Progenitor cell of endocrine pancreas (in vitro differentiated cells): ENCODE results near the gene ABHD12B. TPM values are rescaled to one million over a fixed set of nuclear protein-coding genes. Genes with fewer than 3 reads are reported as not detected.

Experiments used
- DNase-seq: peaks from one replicate; pipeline ENCODE4 v3.0.0; 2021; ENCODE audit warnings: low spot score; ENCODE audit not compliant: unreplicated experiment
- H3K27ac Mint-ChIP-seq: 2 replicates; pipeline ENCODE4 v1.8.0; 2021; ENCODE audit warnings: mild to moderate bottlenecking, moderate library complexity, mixed read lengths
- H3K27me3 Mint-ChIP-seq: 2 replicates; pipeline ENCODE4 v1.8.0; 2021; ENCODE audit warnings: mixed read lengths
- H3K36me3 Mint-ChIP-seq: 2 replicates; pipeline ENCODE4 v1.8.0; 2022; ENCODE audit warnings: mixed read lengths; ENCODE audit not compliant: insufficient read depth
- H3K4me1 Mint-ChIP-seq: 2 replicates; pipeline ENCODE4 v1.8.0; 2021; ENCODE audit warnings: low read depth, mixed read lengths
- H3K4me3 Mint-ChIP-seq: 2 replicates; pipeline ENCODE4 v1.8.0; 2021; ENCODE audit warnings: low read depth, mild to moderate bottlenecking, moderate library complexity, mixed read lengths
- H3K9me3 Mint-ChIP-seq: 2 replicates; pipeline ENCODE4 v1.8.0; 2021; ENCODE audit warnings: low read depth, mixed read lengths
- CTCF ChIP-seq: fragments of 200-600 bp; sonication (generic); IDR thresholded peaks from one replicate; pipeline ENCODE4 v1.5.0; 2021; ENCODE audit warnings: antibody characterized with exemption, mild to moderate bottlenecking; ENCODE audit not compliant: unreplicated experiment
- total RNA-seq: library from RNA; stranded (reverse); gene quantifications from 2 replicates; pipeline ENCODE4 v1.2.1, GENCODE V29; 2021

The ABHD12B gene
- total RNA-seq, 1 donor from 2014 or later, result not detected

- Mint-ChIP-seq H3K4me1 (no peaks in the 10 kb centered on the region), H3K4me3 (no peak overlapping the region), H3K27ac (no peak overlapping the region), H3K36me3 (no peaks in the 10 kb centered on the region), H3K9me3 (no peaks in the 10 kb centered on the region), H3K27me3 (peaks cover 73% of the 10 kb centered on the region)
- TF ChIP-seq CTCF, result no peak
- DNase-seq, result no peak
These were observed 27.5 kb upstream of the ABHD12B start for GRCh38 chr14:50844391-50844790.

- H3K27me3 Mint-ChIP-seq, result peaks cover 65% of the 10 kb centered on the region
- no peak overlapping the region for H3K27ac Mint-ChIP-seq
- H3K9me3 Mint-ChIP-seq, result no peaks in the 10 kb centered on the region
- H3K4me3 Mint-ChIP-seq, result no peak overlapping the region
- no peak for DNase-seq
- no peaks in the 10 kb centered on the region for H3K4me1 Mint-ChIP-seq
- TF ChIP-seq CTCF, result no peak
- H3K36me3 Mint-ChIP-seq, result no peaks in the 10 kb centered on the region
These were observed 26.7 kb upstream of the ABHD12B start for GRCh38 chr14:50845166-50845565.

- no peak for DNase-seq
- Mint-ChIP-seq H3K4me1 (no peaks in the 10 kb centered on the region), H3K36me3 (no peaks in the 10 kb centered on the region), H3K4me3 (no peak overlapping the region), H3K27ac (no peak overlapping the region), H3K27me3 (peaks cover 56% of the 10 kb centered on the region), H3K9me3 (no peaks in the 10 kb centered on the region)
- TF ChIP-seq CTCF, result no peak
These were observed 25.5 kb upstream of the ABHD12B start for GRCh38 chr14:50846226-50846880.

DNA sequence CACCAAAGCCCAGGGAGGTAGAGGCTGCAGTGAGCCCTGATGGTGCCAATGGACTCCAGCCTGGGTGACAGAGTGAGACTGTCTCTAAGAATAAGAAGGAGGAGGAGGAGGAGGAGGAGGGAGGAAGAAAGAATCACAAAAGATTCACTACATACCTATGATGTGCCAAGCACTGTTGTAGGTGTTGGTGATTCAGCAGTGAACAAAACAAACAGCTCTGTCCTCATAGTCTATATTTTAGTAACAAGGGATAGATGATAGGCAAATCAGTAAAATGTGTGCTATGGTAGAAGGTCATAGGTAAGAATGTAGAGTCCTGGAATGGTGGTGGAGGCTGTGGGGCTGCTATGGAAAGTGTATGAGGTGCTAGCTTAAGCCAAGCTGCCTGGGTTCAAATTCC, 18.0 kb upstream of the ABHD12B start:
- Mint-ChIP-seq H3K27me3 (peaks cover 30% of the 10 kb centered on the region), H3K9me3 (no peaks in the 10 kb centered on the region), H3K4me3 (no peak overlapping the region), H3K36me3 (no peaks in the 10 kb centered on the region), H3K27ac (no peak overlapping the region), H3K4me1 (no peaks in the 10 kb centered on the region)
- TF ChIP-seq CTCF, result no peak
- no peak for DNase-seq

GRCh38 chr14:50854521-50854920, 17.3 kb upstream of the ABHD12B start:
- Mint-ChIP-seq H3K4me3 (no peak overlapping the region), H3K4me1 (peaks cover 3% of the 10 kb centered on the region)
- no peak for TF ChIP-seq CTCF

More at GRCh38 chr14:50854521-50854920, 17.3 kb upstream of the ABHD12B start:
- Mint-ChIP-seq H3K9me3 (no peaks in the 10 kb centered on the region), H3K27me3 (peaks cover 28% of the 10 kb centered on the region), H3K36me3 (no peaks in the 10 kb centered on the region), H3K27ac (no peak overlapping the region)
- DNase-seq, result no peak
